Left lobe of liver (tissue), 2 donors: ENCODE results near the gene NFIL3. TPM values are rescaled to one million over a fixed set of nuclear protein-coding genes. Genes with fewer than 3 reads are reported as not detected.
"Not testable (repeated sequence)": the region's sequence is repeated elsewhere in the genome, so short reads cannot be mapped to it uniquely, and the experiment has no call there.

Experiments
- ATAC-seq: fragments of 200-7000 bp; cut with Tn5 transposase; one replicate; pipeline ENCODE4 v1.9.1; 2020; ENCODE audit warnings: mild to moderate bottlenecking, moderate library complexity
- DNase-seq: peaks from one replicate; pipeline ENCODE4 v3.0.0-alpha.2; 2020; ENCODE audit warnings: low spot score
- total RNA-seq: library from RNA; stranded (reverse); gene quantifications from one replicate; pipeline ENCODE4 v1.2.1, GENCODE V29; 2021
- donor health status: DM: no; HTN: no; CAD: no; lungs with moderate emphysema.
- donor health status: DM: no; HTN: yes; CAD: no.

Gene NFIL3
- total RNA-seq, result 12.0 TPM

- DNase-seq, result peak; percentile 90
- peak; percentile 78 for ATAC-seq
These were observed at the start of gene NFIL3 for GRCh38 chr9:91423785-91424402. Gene NFIL3 (minus strand): TSS chr9:91423832. CDS start chr9:91410734, 13,098 bp downstream.

- ATAC-seq, result not testable (repeated sequence)
These were observed 47.9 kb upstream of the NFIL3 start for GRCh38 chr9:91471524-91471923.

GRCh38 chr9:91465420-91465819 is 41.8 kb upstream of the NFIL3 start:
- ATAC-seq, result no peak
- DNase-seq, result no peak

More at GRCh38 chr9:91471524-91471923, 47.9 kb upstream of the NFIL3 start:
- not testable (repeated sequence) for DNase-seq

- DNase-seq (no peak), ATAC-seq (no peak)
These were observed 35.3 kb upstream of the NFIL3 start for GRCh38 chr9:91458906-91459305.

- DNase-seq (no peak), ATAC-seq (no peak)
These were observed 29.2 kb upstream of the NFIL3 start for GRCh38 chr9:91452844-91453243.

- ATAC-seq (no peak), DNase-seq (no peak)
These were observed 28.0 kb upstream of the NFIL3 start for GRCh38 chr9:91451431-91452270.

GRCh38 chr9:91445135-91445534 is 21.5 kb upstream of the NFIL3 start:
- ATAC-seq, result no peak
- DNase-seq, result no peak

GRCh38 chr9:91443994-91444392 is 20.4 kb upstream of the NFIL3 start:
- ATAC-seq (no peak), DNase-seq (no peak)

GRCh38 chr9:91443321-91443993 is 19.8 kb upstream of the NFIL3 start:
- no peak for DNase-seq

GRCh38 chr9:91436841-91437240 is 13.2 kb upstream of the NFIL3 start:
- DNase-seq, result no peak
- ATAC-seq, result no peak

More at GRCh38 chr9:91443321-91443993, 19.8 kb upstream of the NFIL3 start:
- ATAC-seq, result no peak

GRCh38 chr9:91433180-91433579 is 9.5 kb upstream of the NFIL3 start:
- ATAC-seq (peak; percentile 88), DNase-seq (no peak)

- ATAC-seq (no peak), DNase-seq (no peak)
These were observed 7.9 kb upstream of the NFIL3 start for GRCh38 chr9:91431485-91431884.

- DNase-seq (no peak), ATAC-seq (no peak)
These were observed 5.9 kb upstream of the NFIL3 start for GRCh38 chr9:91429501-91429900.

GRCh38 chr9:91428927-91429351 is 5.3 kb upstream of the NFIL3 start:
- DNase-seq (no peak), ATAC-seq (no peak)

GRCh38 chr9:91428436-91428835 is 4.8 kb upstream of the NFIL3 start:
- no peak for DNase-seq
- ATAC-seq, result no peak

GRCh38 chr9:91427873-91428272 is 4.2 kb upstream of the NFIL3 start:
- DNase-seq (no peak), ATAC-seq (no peak)

- no peak for DNase-seq
- peak; percentile 27 for ATAC-seq
These were observed 2.6 kb upstream of the NFIL3 start for GRCh38 chr9:91426123-91426745.

GRCh38 chr9:91425271-91425670 is 1.6 kb upstream of the NFIL3 start:
- ATAC-seq (no peak), DNase-seq (no peak)

- DNase-seq (peak; percentile 92), ATAC-seq (peak; percentile 60)
These were observed 958 bp upstream of the NFIL3 start for GRCh38 chr9:91424403-91425176.
